Choroid plexus epithelial cell (primary cell): ENCODE data around the gene EGR2.

Source experiments
- DNase-seq: peaks from one replicate; pipeline ENCODE4 v3.0.0-alpha.2; 2010; ENCODE audit warnings: low read depth
- H3K4me3 ChIP-seq: 2 replicates; pipeline ENCODE4 v1.5.1; 2011; ENCODE audit warnings: low read depth, mild to moderate bottlenecking, control low read depth, low read length, moderate library complexity
- TF ChIP-seq, protein P1 (sequence below): conservative IDR thresholded peaks from 2 replicates; pipeline ENCODE4 v1.5.1; 2011; ENCODE audit warnings: low read depth, mild to moderate bottlenecking, control low read depth, inconsistent platforms, low read length, moderate library complexity

Gene EGR2

DNA sequence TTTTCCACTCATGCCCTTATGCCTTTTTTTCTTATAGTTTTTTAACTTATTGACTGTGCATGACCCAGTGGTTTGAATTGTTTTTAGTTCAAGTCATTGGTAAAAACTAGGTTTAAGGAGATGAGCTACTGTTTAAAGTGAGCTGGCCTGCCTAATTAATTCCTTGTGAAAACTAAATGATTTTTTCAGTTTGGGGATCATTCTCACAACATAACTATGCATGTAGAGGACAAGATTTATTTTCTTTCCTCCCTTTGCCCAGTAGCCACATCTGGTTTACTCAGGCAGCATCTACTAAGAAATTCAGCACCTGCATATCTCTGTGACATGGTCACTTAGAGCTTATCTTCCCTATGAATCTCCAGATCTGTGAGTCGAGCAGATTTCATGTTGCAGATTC, 9.9 kb downstream of the EGR2 start:
- no peak for DNase-seq
- peak overlapping the region; percentile 87 for H3K4me3 ChIP-seq
- TF ChIP-seq, protein P1, sequence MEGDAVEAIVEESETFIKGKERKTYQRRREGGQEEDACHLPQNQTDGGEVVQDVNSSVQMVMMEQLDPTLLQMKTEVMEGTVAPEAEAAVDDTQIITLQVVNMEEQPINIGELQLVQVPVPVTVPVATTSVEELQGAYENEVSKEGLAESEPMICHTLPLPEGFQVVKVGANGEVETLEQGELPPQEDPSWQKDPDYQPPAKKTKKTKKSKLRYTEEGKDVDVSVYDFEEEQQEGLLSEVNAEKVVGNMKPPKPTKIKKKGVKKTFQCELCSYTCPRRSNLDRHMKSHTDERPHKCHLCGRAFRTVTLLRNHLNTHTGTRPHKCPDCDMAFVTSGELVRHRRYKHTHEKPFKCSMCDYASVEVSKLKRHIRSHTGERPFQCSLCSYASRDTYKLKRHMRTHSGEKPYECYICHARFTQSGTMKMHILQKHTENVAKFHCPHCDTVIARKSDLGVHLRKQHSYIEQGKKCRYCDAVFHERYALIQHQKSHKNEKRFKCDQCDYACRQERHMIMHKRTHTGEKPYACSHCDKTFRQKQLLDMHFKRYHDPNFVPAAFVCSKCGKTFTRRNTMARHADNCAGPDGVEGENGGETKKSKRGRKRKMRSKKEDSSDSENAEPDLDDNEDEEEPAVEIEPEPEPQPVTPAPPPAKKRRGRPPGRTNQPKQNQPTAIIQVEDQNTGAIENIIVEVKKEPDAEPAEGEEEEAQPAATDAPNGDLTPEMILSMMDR = no peak

DNA sequence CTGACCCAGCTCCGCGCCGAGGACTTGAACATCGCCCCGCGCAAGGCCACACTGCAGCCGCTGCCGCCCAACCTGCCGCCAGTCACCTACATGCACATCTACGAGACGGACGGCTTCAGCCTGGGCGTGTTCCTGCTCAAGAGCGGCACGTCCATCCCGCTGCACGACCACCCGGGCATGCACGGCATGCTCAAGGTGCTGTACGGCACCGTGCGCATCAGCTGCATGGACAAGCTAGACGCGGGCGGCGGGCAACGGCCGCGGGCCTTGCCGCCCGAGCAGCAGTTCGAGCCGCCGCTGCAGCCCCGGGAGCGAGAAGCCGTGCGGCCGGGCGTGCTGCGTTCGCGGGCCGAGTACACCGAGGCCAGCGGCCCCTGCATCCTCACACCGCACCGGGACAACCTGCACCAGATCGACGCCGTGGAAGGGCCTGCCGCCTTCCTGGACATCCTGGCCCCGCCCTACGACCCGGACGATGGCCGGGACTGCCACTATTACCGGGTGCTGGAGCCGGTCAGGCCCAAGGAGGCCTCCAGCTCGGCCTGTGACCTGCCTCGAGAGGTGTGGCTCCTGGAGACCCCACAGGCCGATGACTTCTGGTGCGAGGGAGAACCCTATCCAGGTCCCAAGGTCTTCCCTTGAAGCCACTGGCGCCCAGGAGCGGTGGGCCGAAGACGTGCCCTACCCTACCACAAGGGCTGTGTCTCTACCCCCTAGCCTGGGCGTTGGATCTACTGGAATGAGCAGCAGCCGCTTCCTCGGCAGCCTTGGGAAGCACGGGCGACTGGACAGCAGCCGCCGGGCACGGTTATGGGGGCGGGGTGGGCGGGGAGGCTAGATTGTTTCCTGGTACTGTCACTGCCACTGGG, 10.7 kb downstream of the EGR2 start:
- peak; percentile 45 for DNase-seq
- H3K4me3 ChIP-seq = peak overlapping the region; percentile 87
- TF ChIP-seq, protein P1 = no peak

DNA sequence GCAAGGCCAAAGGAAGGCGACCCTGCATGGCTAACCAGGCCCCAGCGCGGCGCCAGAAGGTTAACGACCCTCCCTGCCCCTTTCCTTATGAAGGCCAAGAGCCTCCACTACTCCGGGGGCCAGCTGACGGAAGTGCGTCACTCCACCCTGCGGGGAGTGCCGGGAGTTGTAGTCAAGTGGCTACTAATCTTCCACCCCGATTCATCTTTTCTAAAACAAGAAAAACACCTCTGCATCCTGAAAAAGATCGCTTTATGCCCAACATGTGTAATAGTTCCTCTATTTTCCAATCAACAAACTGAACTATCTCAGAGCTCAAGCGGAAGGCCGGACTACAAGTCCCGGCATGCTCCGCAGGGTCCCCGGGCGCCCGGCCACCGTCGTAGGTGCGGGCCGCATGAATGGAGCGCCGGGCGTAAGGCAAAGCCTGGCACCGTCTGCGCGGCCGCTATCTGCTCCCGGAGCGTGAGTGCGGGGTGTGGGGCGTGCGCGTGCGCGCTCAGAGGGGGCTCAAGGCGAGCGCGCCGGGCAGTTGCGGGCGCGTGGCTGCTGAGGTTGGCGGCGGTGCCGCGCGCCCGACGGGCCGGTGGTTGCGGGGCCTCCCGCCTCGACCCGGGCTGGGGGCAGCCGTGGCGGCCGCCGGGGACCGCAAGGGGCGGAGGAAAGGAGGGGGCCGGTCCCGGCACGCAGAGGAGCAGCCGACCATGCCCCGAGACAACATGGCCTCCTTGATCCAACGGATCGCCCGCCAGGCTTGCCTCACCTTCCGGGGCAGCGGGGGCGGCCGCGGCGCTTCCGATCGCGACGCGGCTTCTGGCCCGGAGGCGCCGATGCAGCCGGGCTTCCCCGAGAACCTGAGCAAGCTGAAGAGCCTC, 11.6 kb downstream of the EGR2 start, which contains the start of gene ADO:
TSS of gene ADO (plus strand) at position 365 of the 875 bp plus-strand sequence. CDS start at position 705, 340 bp downstream.
- TF ChIP-seq, protein P1 = no peak
- DNase-seq = peak; percentile 91
- H3K4me3 ChIP-seq = peak within 1 kb of the TSS; percentile 87

DNA sequence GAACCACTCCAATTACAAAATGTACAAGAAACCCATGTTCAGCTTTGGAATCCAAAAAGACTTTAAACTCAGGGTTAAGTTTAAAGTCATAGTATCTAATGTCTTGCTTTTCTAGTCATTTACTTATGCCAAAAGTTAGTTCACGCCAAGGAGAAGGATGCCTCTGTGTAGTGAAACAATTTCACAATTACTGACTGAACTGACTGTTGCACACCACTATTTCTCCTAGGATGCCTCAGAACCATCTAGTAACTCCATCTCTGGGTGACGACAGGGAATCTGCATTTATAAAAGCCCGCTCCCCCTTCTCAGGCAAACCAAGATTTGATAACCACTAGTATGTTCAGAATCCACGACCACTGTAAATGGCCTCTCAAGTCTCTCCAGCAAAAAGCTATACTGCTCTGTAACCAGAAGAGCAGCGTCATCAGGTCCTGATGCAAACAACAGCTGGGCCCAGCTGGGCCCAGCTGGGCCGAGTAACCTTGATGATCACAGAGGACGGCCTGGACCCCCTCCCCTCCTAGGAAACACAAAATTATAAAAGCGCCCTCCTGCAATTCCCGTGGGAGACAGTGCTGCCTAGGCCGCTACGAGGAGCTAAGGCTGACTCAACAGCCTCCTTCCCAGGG, 12.3 kb downstream of the EGR2 start:
- peak; percentile 32 for DNase-seq
- H3K4me3 ChIP-seq = peak overlapping the region; percentile 87
- TF ChIP-seq, protein P1 = no peak

DNA sequence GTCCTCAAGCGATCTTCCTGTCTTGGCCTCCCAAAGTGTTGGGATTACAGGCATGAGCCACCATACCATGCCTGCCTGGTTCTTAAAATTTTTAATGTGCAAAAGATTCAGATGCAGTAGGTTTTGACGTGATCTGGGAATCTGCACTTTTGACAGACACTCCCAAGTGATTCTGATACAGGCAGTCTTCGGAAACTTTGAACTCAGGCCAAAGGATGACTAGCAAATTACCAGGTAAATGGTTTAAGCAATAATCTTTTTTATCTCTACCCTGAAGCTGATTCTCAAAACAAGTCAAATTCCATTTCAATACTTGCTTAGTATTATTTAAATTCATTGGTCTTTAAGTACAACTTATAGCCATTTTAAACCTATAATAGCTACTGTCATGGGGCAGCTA, 14.3 kb downstream of the EGR2 start:
- TF ChIP-seq, protein P1 = no peak
- no peak for DNase-seq
- no peak overlapping the region for H3K4me3 ChIP-seq

DNA sequence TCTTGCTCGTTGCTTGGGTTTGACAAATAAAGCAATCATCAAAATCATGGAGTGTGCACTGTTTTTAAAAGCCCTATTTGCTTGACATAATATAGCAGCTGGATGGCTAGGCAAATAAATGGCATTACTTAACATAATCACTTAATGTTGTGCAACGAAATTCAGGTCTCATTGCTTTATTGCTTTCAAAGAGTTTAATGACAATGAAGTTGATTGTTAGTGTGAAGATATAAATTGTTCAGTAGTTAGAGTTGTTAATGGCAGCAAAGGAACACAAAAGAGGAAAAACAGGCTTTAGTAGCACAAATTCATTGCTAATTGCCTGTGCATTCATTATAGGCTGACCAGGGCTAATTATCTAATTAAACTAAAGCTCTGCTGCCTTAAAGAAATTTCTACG, 19.3 kb downstream of the EGR2 start:
- TF ChIP-seq, protein P1 = no peak

More for the DNA sequence above, 19.3 kb downstream of the EGR2 start:
- H3K4me3 ChIP-seq = no peak overlapping the region
- no peak for DNase-seq
